ENCODE data around the gene TBC1D22A.

GRCh38 chr22:47200273-47201051, 438.0 kb downstream of the TBC1D22A start:
- TF ChIP-seq CTCF (IDR thresholded peaks at IDR 0.05; ENCODE audit: low read length) (no peak), EZH2phosphoT487 (IDR thresholded peaks at IDR 0.05; ENCODE audit: low read length) (no peak), EZH2 (optimal IDR thresholded peaks at IDR 0.05; ENCODE audit: low read depth, low read length) (no peak)
